Measurements from ENCODE around the gene NKTR.
"Not testable (repeated sequence)": the region's sequence is repeated elsewhere in the genome, so short reads cannot be mapped to it uniquely, and the experiment has no call there.

NKTR gene

GRCh38 chr3:42600111-42600957 is at the start of gene NKTR:
NKTR (plus strand) TSS chr3:42600686; CDS start chr3:42601007, 321 bp downstream.
- peak; percentile 99 for DNase-seq

- DNase-seq = no peak
These were observed 47.7 kb upstream of the NKTR start for GRCh38 chr3:42552830-42553229.

GRCh38 chr3:42556089-42556632 is 44.3 kb upstream of the NKTR start:
- no peak for DNase-seq

GRCh38 chr3:42556817-42557216 is 43.7 kb upstream of the NKTR start:
- DNase-seq = not testable (repeated sequence)

GRCh38 chr3:42557854-42558253 is 42.6 kb upstream of the NKTR start:
- peak; percentile 35 for DNase-seq

- no peak for DNase-seq
These were observed 38.2 kb upstream of the NKTR start for GRCh38 chr3:42562047-42562907.

- no peak for DNase-seq
These were observed 30.8 kb upstream of the NKTR start for GRCh38 chr3:42569593-42570142.

- DNase-seq = peak; percentile 47
These were observed 28.2 kb upstream of the NKTR start for GRCh38 chr3:42572278-42572677.

GRCh38 chr3:42575137-42575741 is 25.2 kb upstream of the NKTR start:
- DNase-seq = no peak

GRCh38 chr3:42578054-42578453 is 22.4 kb upstream of the NKTR start:
- DNase-seq = no peak

- not testable (repeated sequence) for DNase-seq
These were observed 21.1 kb upstream of the NKTR start for GRCh38 chr3:42579346-42579745.

GRCh38 chr3:42581400-42581708 is 19.1 kb upstream of the NKTR start:
- DNase-seq = no peak

GRCh38 chr3:42581709-42582473 is 18.6 kb upstream of the NKTR start, which contains the start of gene SEC22C:
SEC22C (minus strand) TSS chr3:42581967; CDS start chr3:42569046, 12,921 bp downstream.
- DNase-seq = peak; percentile 97

- DNase-seq = no peak
These were observed 17.9 kb upstream of the NKTR start for GRCh38 chr3:42582474-42583070.

- DNase-seq = no peak
These were observed 11.9 kb upstream of the NKTR start for GRCh38 chr3:42588625-42589024.

- no peak for DNase-seq
These were observed 10.9 kb upstream of the NKTR start for GRCh38 chr3:42589382-42590109.

- no peak for DNase-seq
These were observed 9.3 kb upstream of the NKTR start for GRCh38 chr3:42590989-42591756.

- DNase-seq = no peak
These were observed 8.7 kb upstream of the NKTR start for GRCh38 chr3:42591811-42592210.

- DNase-seq = no peak
These were observed 6.9 kb upstream of the NKTR start for GRCh38 chr3:42593635-42594034.

- no peak for DNase-seq
These were observed 4.8 kb upstream of the NKTR start for GRCh38 chr3:42595682-42596081.
